ENCODE results near the gene MTTP.
"Not testable (repeated sequence)": the region's sequence is repeated elsewhere in the genome, so short reads cannot be mapped to it uniquely, and the experiment has no call there.

MTTP gene

DNA sequence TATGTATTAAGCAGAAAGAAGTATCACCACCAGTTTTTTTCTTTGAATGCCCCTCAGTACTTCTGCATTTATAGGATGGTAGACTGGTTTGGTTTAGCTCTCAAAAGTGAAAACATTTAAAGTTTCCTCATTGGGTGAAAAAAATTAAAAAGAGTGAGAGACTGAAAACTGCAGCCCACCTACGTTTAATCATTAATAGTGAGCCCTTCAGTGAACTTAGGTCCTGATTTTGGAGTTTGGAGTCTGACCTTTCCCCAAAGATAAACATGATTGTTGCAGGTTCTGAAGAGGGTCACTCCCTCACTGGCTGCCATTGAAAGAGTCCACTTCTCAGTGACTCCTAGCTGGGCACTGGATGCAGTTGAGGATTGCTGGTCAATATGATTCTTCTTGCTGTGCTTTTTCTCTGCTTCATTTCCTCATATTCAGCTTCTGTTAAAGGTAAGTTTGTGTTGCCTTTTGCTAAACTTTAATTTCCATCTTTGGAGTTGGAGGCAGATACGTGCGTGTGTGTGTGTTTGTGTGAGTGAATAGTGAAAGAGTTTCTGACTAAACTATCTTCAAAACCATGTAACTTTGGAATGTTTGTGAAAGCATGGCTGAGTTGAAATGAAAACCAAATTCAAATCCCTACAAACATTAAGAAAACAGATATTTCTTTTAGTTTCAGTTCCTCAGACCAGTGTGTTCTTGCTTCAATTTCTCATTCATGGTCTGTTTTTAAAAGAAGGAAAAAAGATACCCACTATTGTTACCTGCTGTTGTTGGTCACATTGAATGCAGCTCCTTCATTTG, at the start of gene MTTP:
MTTP (plus strand) TSS at position 295 of the 795 bp plus-strand sequence; CDS start at position 381, 86 bp downstream.
- no peak for DNase-seq (ENCODE audit: low spot score)

- DNase-seq (ENCODE audit: low spot score), result no peak
These were observed 45.4 kb upstream of the MTTP start for GRCh38 chr4:99529228-99529627.

DNA sequence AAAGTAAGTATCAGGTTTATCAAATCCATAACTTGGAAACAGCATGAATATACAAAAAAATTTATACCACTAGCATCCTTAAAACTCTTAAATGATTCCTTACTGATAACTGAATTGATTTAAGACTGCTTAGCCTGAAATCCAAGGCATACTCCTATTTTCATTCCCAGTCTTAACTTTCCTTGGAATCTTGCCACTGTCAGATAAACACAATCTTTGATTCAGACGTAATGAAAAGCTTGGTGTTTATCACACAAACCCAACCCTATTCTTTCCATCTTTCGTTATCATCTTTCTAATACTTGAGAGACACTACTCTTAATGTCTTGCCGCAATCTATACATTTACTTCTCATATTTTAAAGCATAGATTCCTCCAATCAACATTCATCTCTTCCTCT, 44.7 kb upstream of the MTTP start:
- DNase-seq (ENCODE audit: low spot score), result no peak

DNA sequence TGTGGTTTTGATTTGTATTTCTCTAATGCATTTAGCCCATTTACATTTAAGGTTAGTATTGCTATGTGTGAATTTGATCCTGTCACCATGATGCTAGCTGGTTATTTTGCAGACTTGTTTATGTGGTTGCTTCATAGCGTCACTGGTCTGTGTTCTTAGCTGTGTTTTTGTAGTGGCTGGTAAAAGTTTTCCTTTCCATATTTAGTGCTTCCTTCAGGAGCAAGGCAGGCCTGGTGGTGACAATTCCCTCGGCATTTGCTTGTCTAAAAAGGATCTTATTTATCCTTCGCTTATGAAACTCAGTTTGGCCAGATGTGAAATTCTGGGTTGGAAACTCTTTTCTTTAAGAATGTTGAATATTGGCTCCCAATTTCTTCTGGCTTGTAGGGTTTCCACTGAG, 39.9 kb upstream of the MTTP start:
- DNase-seq (ENCODE audit: low spot score), result not testable (repeated sequence)

- no peak for DNase-seq (ENCODE audit: low spot score)
These were observed 38.4 kb upstream of the MTTP start for GRCh38 chr4:99536271-99536670.

GRCh38 chr4:99536848-99537247, 37.8 kb upstream of the MTTP start:
- DNase-seq (ENCODE audit: low spot score), result no peak

- no peak for DNase-seq (ENCODE audit: low spot score)
These were observed 37.0 kb upstream of the MTTP start for GRCh38 chr4:99537674-99538073.

- no peak for DNase-seq (ENCODE audit: low spot score)
These were observed 34.2 kb upstream of the MTTP start for GRCh38 chr4:99540277-99540939.

DNA sequence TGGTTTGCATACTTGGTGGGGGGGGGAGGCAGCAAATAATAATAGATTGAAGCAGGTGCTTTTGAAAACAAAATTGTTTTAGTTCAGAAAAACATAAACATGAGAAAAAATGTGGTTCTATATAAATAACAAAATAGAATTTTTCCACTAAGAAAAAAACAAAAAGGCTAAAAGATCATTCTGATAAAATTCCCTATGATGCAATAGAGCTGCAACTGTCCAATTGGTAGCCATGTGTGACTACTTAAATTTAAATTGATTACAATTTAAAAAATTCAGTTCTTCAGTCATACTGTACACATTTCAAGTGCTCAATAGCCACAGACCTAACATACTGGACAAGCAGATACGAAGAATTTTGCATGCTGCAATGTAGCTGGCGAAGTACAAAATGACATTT, 21.8 kb upstream of the MTTP start:
- DNase-seq (ENCODE audit: low spot score), result no peak

DNA sequence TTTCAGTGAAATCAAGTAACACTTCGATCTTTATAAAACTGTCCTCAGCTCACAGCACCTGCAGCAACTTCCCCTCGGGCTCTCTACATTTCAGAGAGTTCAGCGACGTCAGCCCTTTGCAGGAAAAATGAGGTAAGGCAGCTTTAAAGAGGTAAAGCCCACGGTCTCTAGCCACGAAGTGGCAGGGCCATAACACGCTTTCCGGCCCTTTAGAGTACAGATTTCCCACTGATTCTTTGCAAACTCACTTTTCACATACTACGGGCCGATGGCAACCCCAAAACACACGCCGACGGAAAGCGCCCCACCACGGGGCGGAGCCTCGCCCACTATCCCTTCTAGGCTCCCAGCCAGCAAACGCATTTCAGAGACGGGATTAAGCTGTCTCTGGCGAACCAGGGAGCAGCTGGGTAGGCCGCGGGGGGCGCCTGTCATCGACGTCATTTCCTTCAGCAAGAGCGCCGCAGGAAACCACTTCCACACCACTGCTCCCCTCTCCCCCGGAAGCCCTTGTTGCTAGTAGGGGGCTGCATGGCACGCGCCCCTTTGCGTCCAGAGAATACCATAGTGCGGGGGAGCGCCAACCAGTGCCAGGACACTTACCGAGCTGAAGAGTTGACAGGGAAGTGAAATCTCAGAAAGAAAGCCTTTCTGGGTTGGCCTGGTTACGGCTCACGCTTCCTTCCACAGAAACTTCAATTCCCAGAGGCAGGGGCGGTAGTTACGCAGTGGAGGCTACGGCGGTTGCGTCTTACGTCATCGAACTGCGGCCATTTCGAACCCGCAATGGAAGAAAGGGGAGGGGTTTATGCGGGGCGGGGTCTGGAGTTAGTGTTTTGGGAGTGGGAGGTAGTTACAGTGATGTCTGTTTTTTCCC, 11.1 kb upstream of the MTTP start, which contains the start of gene TRMT10A:
TRMT10A (minus strand) TSS at position 730 of the 877 bp plus-strand sequence. CDS start 4,701 bp downstream, outside the sequence.
- peak; percentile 89 for DNase-seq (ENCODE audit: low spot score)

GRCh38 chr4:99564921-99565320, 9.7 kb upstream of the MTTP start:
- DNase-seq (ENCODE audit: low spot score), result no peak

GRCh38 chr4:99571883-99572282, 2.7 kb upstream of the MTTP start:
- no peak for DNase-seq (ENCODE audit: low spot score)

- DNase-seq (ENCODE audit: low spot score), result no peak
These were observed 1.9 kb upstream of the MTTP start for GRCh38 chr4:99572527-99573240.

- no peak for DNase-seq (ENCODE audit: low spot score)
These were observed 772 bp upstream of the MTTP start for GRCh38 chr4:99573735-99574368.

- no peak for DNase-seq (ENCODE audit: low spot score)
These were observed 4.1 kb downstream of the MTTP start for GRCh38 chr4:99578714-99579113.

DNA sequence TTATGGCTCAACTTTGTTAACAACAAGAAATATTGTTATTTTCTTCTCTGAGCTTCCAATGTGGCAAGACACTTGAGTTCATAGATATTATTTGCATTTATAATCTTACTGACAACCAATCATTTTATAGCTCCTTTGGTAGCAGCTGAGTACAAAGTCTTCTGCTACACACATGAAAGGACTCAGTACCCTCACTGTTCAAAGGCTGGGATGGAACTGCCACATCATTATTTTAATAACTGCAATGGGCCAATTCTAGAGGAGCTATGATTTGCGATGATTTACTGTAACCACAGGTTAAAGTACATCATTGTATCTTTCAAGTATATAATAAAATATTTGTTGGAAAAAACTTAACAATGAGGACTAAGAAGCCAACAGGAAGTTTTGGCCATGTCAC, 10.9 kb downstream of the MTTP start:
- no peak for DNase-seq (ENCODE audit: low spot score)

DNA sequence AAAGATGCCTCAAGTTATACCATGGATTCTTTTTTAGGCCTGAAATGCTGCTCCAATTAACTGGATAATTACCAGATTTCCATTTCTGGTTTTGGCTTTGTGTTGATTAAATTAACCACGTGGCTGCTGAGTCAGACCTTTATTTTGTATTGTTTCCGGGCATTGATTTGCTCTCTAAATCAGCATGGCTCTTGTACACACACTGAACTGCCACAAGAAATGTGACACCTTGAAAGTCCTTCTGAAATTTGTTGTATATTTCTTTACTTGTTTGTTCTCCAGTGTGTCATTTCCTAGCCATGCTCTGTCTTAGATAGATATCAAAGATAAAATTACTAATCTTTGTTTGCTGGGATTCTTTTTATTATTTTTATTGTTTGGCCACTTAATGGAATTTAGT, 11.7 kb downstream of the MTTP start:
- DNase-seq (ENCODE audit: low spot score), result no peak

GRCh38 chr4:99586797-99587196, 12.2 kb downstream of the MTTP start:
- DNase-seq (ENCODE audit: low spot score), result no peak

DNA sequence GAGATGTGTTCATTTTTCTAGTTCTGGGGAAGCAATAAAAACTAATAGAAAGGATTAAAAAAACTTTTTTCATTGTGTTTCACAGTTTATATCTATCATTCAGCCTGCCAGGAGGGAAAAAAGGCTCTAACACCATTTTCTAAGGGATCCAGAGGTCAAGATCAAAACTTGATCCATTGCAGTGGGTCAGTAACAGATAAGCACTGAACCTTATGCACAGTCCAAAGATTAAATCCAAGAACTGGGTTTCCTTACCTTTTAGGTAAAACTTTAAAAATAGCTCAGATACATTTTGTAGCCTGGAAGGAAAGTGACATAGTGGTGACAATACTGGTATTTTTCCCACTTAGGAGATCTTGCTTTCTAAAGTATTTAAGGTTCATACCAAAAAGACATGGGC, 12.7 kb downstream of the MTTP start:
- DNase-seq (ENCODE audit: low spot score), result no peak

- DNase-seq (ENCODE audit: low spot score), result no peak
These were observed 13.2 kb downstream of the MTTP start for GRCh38 chr4:99587803-99588202.

- no peak for DNase-seq (ENCODE audit: low spot score)
These were observed 17.1 kb downstream of the MTTP start for GRCh38 chr4:99591757-99592156.
